C4-2B (cell line): ENCODE data around the gene TRIM15.

Experiments
- CTCF ChIP-seq: fragments of 450-650 bp; conservative IDR thresholded peaks from 2 replicates; pipeline ENCODE4 v1.5.1; 2017; ENCODE audit warnings: mild to moderate bottlenecking
- ZFX ChIP-seq: fragments of 450-650 bp; IDR thresholded peaks from 2 replicates; pipeline ENCODE4 v1.6.1; 2017

- TF ChIP-seq CTCF = no peak
- TF ChIP-seq ZFX = no peak
These were observed 49.5 kb upstream of the TRIM15 start for GRCh38 chr6:30113841-30114240.
